Hepatocyte (in vitro differentiated cells): ENCODE measurements around the gene SH3RF3. TPM values are rescaled to one million over a fixed set of nuclear protein-coding genes. Genes with fewer than 3 reads are reported as not detected.

ENCODE experiments used
- DNase-seq: peaks from one replicate; pipeline ENCODE4 v3.0.0-alpha.2; 2016; ENCODE audit warnings: low spot score
- H2AFZ ChIP-seq: fragments of 200-600 bp; sonication (generic); 2 replicates; pipeline ENCODE4 v1.6.0; 2016; ENCODE audit warnings: antibody characterized with exemption, mild to moderate bottlenecking
- H3K27ac ChIP-seq: fragments of 200-600 bp; sonication (generic); 2 replicates; pipeline ENCODE4 v1.5.1; 2016; ENCODE audit warnings: mild to moderate bottlenecking
- H3K27me3 ChIP-seq: fragments of 200-600 bp; sonication (generic); 2 replicates; pipeline ENCODE4 v1.6.1; 2016
- H3K36me3 ChIP-seq: fragments of 200-600 bp; sonication (generic); replicated peaks from 2 replicates; pipeline ENCODE4 v1.5.1; 2016; ENCODE audit warnings: low read depth; ENCODE audit not compliant: insufficient read depth
- H3K4me1 ChIP-seq: fragments of 200-600 bp; sonication (generic); 2 replicates; pipeline ENCODE4 v1.5.1; 2016; ENCODE audit warnings: mild to moderate bottlenecking, moderate library complexity; ENCODE audit not compliant: insufficient read depth
- H3K4me2 ChIP-seq: fragments of 200-600 bp; sonication (generic); 2 replicates; pipeline ENCODE4 v1.6.0; 2016
- H3K4me3 ChIP-seq: fragments of 200-600 bp; sonication (generic); 2 replicates; pipeline ENCODE4 v1.5.1; 2016; ENCODE audit warnings: mild to moderate bottlenecking
- H3K79me2 ChIP-seq: fragments of 200-600 bp; sonication (generic); 2 replicates; pipeline ENCODE4 v1.6.0; 2017; ENCODE audit warnings: mild to moderate bottlenecking
- H3K9me2 ChIP-seq: fragments of 200-600 bp; sonication (generic); replicated peaks from 2 replicates; pipeline ENCODE4 v1.6.0; 2017; ENCODE audit warnings: mild to moderate bottlenecking; ENCODE audit not compliant: insufficient read depth
- H3K9me3 ChIP-seq: fragments of 200-600 bp; sonication (generic); 2 replicates; pipeline ENCODE4 v1.5.1; 2016; ENCODE audit warnings: low read depth, mild to moderate bottlenecking
- H4K20me1 ChIP-seq: fragments of 200-600 bp; sonication (generic); 2 replicates; pipeline ENCODE4 v1.6.0; 2016; ENCODE audit warnings: mild to moderate bottlenecking; ENCODE audit not compliant: insufficient read depth, poor library complexity, severe bottlenecking
- CTCF ChIP-seq: fragments of 200-600 bp; sonication (generic); IDR thresholded peaks from 2 replicates; pipeline ENCODE4 v1.5.1; 2016; ENCODE audit warnings: antibody characterized with exemption, mild to moderate bottlenecking; ENCODE audit not compliant: poor library complexity
- EZH2 ChIP-seq: fragments of 200-600 bp; sonication (generic); IDR thresholded peaks from 2 replicates; pipeline ENCODE4 v1.6.1; 2016; ENCODE audit warnings: antibody characterized with exemption, mild to moderate bottlenecking, borderline replicate concordance
- EZH2phosphoT487 ChIP-seq: fragments of 200-600 bp; sonication (generic); IDR thresholded peaks from one replicate; pipeline ENCODE4 v1.6.1; 2018; ENCODE audit warnings: antibody characterized with exemption, mild to moderate bottlenecking, low read depth, moderate library complexity; ENCODE audit not compliant: unreplicated experiment, severe bottlenecking
- WGBS: methylation state at CpG from one replicate; pipeline ENCODE4 v1.1.6; 2016; ENCODE audit warnings: low lambda C conversion rate; ENCODE audit errors: missing lambda C conversion rate; 5-methylcytosine and 5-hydroxymethylcytosine counted together
- polyA plus RNA-seq: library from polyadenylated mRNA; unstranded; fragments of >200 nt; fragmentation: Nextera tagmentation; extraction: Ambion mirVana; gene quantifications from 2 replicates; pipeline ENCODE4 v1.2.1, GENCODE V29; 2016
- total RNA-seq: library from RNA; depleted of rRNA; stranded (reverse); fragments of >200 nt; gene quantifications from 2 replicates; pipeline ENCODE4 v1.2.3, GENCODE V29; 2014

SH3RF3 gene
- total and polyA plus RNA-seq, 2 experiments from 2014 or later: 1.9 to 2.1 TPM

- Histone ChIP-seq H3K27ac (no peak overlapping the region), H3K79me2 (no peaks in the 10 kb centered on the region), H3K4me1 (peaks cover 11% of the 10 kb centered on the region), H3K9me3 (no peaks in the 10 kb centered on the region), H3K27me3 (no peaks in the 10 kb centered on the region), H3K9me2 (no peaks in the 10 kb centered on the region), H2AFZ (no peak overlapping the region), H4K20me1 (no peaks in the 10 kb centered on the region), H3K4me2 (no peak overlapping the region), H3K36me3 (no peaks in the 10 kb centered on the region), H3K4me3 (no peak overlapping the region)
- 92% methylated on average over 10 of the region's 10 CpGs for WGBS
- no peak for DNase-seq
- TF ChIP-seq EZH2phosphoT487 (no peak), EZH2 (no peak), CTCF (no peak)
These were observed 403.1 kb downstream of the SH3RF3 start for GRCh38 chr2:109531896-109532727.

GRCh38 chr2:109532728-109533076 lies 403.7 kb downstream of the SH3RF3 start:
- Histone ChIP-seq H3K79me2 (no peaks in the 10 kb centered on the region), H4K20me1 (no peaks in the 10 kb centered on the region), H2AFZ (no peak overlapping the region), H3K4me2 (no peak overlapping the region), H3K9me3 (no peaks in the 10 kb centered on the region), H3K4me3 (no peak overlapping the region), H3K27me3 (no peaks in the 10 kb centered on the region), H3K27ac (no peak overlapping the region), H3K36me3 (no peaks in the 10 kb centered on the region), H3K4me1 (peaks cover 11% of the 10 kb centered on the region), H3K9me2 (no peaks in the 10 kb centered on the region)
- TF ChIP-seq EZH2phosphoT487 (no peak), EZH2 (no peak), CTCF (no peak)
- DNase-seq: no peak
- whole genome bisulfite sequencing: 89% methylated on average over 5 of the region's 5 CpGs

- WGBS: 80% methylated on average over 7 of the region's 7 CpGs
- Histone ChIP-seq H3K4me3 (no peak overlapping the region), H3K9me2 (no peaks in the 10 kb centered on the region), H3K9me3 (no peaks in the 10 kb centered on the region), H2AFZ (no peak overlapping the region), H3K4me1 (peaks cover 11% of the 10 kb centered on the region), H4K20me1 (no peaks in the 10 kb centered on the region), H3K27me3 (no peaks in the 10 kb centered on the region), H3K36me3 (no peaks in the 10 kb centered on the region), H3K4me2 (no peak overlapping the region), H3K79me2 (no peaks in the 10 kb centered on the region), H3K27ac (no peak overlapping the region)
- TF ChIP-seq EZH2 (no peak), CTCF (no peak), EZH2phosphoT487 (no peak)
- no peak for DNase-seq
These were observed 404.8 kb downstream of the SH3RF3 start for GRCh38 chr2:109533823-109534222.
